Endothelial cell of umbilical vein (primary cell): ENCODE results near the gene PTGES2.

Experiments used
- EZH2 ChIP-seq: IDR thresholded peaks from 2 replicates; pipeline ENCODE4 v1.6.1; 2012; ENCODE audit warnings: borderline replicate concordance, low read depth, mild to moderate bottlenecking, moderate library complexity, low read length, inconsistent platforms; ENCODE audit not compliant: severe bottlenecking
- FOS ChIP-seq: IDR thresholded peaks from 2 replicates; pipeline ENCODE4 v1.6.1; 2011; ENCODE audit warnings: mild to moderate bottlenecking, low read length, moderate library complexity, borderline replicate concordance; ENCODE audit not compliant: insufficient read depth
- JUN ChIP-seq: IDR thresholded peaks from 2 replicates; pipeline ENCODE4 v1.6.1; 2011; ENCODE audit warnings: borderline replicate concordance, low read depth; ENCODE audit not compliant: insufficient read length, insufficient read depth
- MAX ChIP-seq: IDR thresholded peaks from 2 replicates; pipeline ENCODE4 v1.6.1; 2011; ENCODE audit not compliant: insufficient read depth, insufficient read length
- MYC ChIP-seq: IDR thresholded peaks from one replicate; pipeline ENCODE4 v1.6.1; 2011; ENCODE audit warnings: mild to moderate bottlenecking, low read depth, low read length
- POLR2A ChIP-seq: IDR thresholded peaks from 2 replicates; pipeline ENCODE4 v1.6.1; 2012; ENCODE audit warnings: low read depth, mild to moderate bottlenecking, control low read depth, low read length
- POLR2AphosphoS5 ChIP-seq: IDR thresholded peaks from 2 replicates; pipeline ENCODE4 v1.6.1; 2012; ENCODE audit warnings: low read depth, mild to moderate bottlenecking, control low read depth, low read length, moderate library complexity; ENCODE audit not compliant: insufficient read depth
- TF ChIP-seq, protein P1 (sequence below), 2 donors: IDR thresholded peaks; 1 replicate in 1 of 2; 2 replicates in 1 of 2; pipeline ENCODE4 v1.5.1; 2011; ENCODE audit warnings: low read length in 2 of 2, mild to moderate bottlenecking in 2 of 2, moderate library complexity in 2 of 2, control low read depth in 1 of 2, inconsistent platforms in 1 of 2, low read depth in 1 of 2; ENCODE audit not compliant: insufficient read depth in 1 of 2; ENCODE audit errors: extremely low read depth in 1 of 2

DNA sequence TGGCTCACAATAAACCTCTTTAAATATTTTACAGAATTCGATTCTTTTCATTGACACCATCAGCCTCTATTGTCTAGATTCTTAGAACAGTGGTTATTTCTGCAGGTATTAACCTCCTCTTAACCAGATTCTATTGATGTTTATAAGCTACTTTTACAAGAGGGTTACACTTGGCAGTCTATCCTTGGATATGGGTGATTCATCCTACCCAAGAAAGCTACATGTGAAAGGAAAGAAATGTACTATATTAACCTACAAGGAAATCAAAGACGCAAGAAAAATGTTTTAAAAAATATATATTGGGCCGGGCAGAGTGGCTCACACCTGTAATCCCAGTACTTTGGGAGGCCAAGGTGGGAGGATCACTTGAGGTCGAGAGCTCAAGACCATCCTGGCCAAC is 42.8 kb downstream of the PTGES2 start:
- TF ChIP-seq, protein P1, sequence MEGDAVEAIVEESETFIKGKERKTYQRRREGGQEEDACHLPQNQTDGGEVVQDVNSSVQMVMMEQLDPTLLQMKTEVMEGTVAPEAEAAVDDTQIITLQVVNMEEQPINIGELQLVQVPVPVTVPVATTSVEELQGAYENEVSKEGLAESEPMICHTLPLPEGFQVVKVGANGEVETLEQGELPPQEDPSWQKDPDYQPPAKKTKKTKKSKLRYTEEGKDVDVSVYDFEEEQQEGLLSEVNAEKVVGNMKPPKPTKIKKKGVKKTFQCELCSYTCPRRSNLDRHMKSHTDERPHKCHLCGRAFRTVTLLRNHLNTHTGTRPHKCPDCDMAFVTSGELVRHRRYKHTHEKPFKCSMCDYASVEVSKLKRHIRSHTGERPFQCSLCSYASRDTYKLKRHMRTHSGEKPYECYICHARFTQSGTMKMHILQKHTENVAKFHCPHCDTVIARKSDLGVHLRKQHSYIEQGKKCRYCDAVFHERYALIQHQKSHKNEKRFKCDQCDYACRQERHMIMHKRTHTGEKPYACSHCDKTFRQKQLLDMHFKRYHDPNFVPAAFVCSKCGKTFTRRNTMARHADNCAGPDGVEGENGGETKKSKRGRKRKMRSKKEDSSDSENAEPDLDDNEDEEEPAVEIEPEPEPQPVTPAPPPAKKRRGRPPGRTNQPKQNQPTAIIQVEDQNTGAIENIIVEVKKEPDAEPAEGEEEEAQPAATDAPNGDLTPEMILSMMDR (IDR thresholded peaks at IDR 0.05; ENCODE audit: extremely low read depth in 1 of 2, insufficient read depth in 1 of 2, low read depth in 1 of 2, low read length in 2 of 2), result no peak
- no peak for TF ChIP-seq EZH2
- no peak for TF ChIP-seq MAX
- no peak for TF ChIP-seq POLR2A
- TF ChIP-seq JUN, result no peak
- no peak for TF ChIP-seq FOS
- TF ChIP-seq POLR2AphosphoS5, result no peak
- TF ChIP-seq MYC, result no peak
